Activated CD4-positive, alpha-beta memory T cell treated with anti-CD3 and anti-CD28 coated beads for 36 hours (primary cell): ENCODE data around the gene PUDP. TPM values are rescaled to one million over a fixed set of nuclear protein-coding genes. Genes with fewer than 3 reads are reported as not detected.

ENCODE experiments used
- CTCF ChIA-PET: fragments of 350-600 bp; sonication (Branson Sonifier 250); formaldehyde crosslinking; loops from one replicate; lab custom pipeline; 2021; ENCODE audit warnings: antibody characterized with exemption, inconsistent platforms; lab: Charles Lee
- POLR2A ChIA-PET: fragments of 350-600 bp; sonication (Branson Sonifier 250); formaldehyde crosslinking; loops from one replicate; lab custom pipeline; 2021; ENCODE audit warnings: antibody characterized with exemption; lab: Charles Lee
- DNase-seq: peaks from one replicate; pipeline ENCODE4 v3.0.0-alpha.2; 2020
- H3K27ac Mint-ChIP-seq: one replicate; pipeline ENCODE4 v1.8.0; 2021; ENCODE audit warnings: mixed read lengths
- H3K27me3 Mint-ChIP-seq: one replicate; pipeline ENCODE4 v1.8.0; 2021; ENCODE audit warnings: mixed read lengths
- H3K36me3 Mint-ChIP-seq: one replicate; pipeline ENCODE4 v1.8.0; 2021; ENCODE audit warnings: mixed read lengths
- H3K4me1 Mint-ChIP-seq: one replicate; pipeline ENCODE4 v1.8.0; 2021; ENCODE audit warnings: low read depth, mixed read lengths
- H3K4me3 Mint-ChIP-seq: one replicate; pipeline ENCODE4 v1.8.0; 2021; ENCODE audit warnings: mild to moderate bottlenecking, mixed read lengths
- H3K9me3 Mint-ChIP-seq: one replicate; pipeline ENCODE4 v1.8.0; 2021; ENCODE audit warnings: mixed read lengths
- intact Hi-C: fragments of 100-400 bp; cut with micrococcal nuclease; formaldehyde crosslinking; loops from one replicate; pipeline ENCODE4 v1.15.1; 2023
- total RNA-seq, 2 experiments: library from RNA; stranded (reverse); gene quantifications; one replicate each; pipeline ENCODE4 v1.2.3, GENCODE V29; 2021

Gene PUDP
- total RNA-seq, 2 experiments from 2014 or later: 16.5 to 17.4 TPM

GRCh38 chrX:7146020-7146702 lies 1.8 kb downstream of the PUDP start:
- no peaks in the 10 kb centered on the region for H3K36me3 Mint-ChIP-seq
- no peak overlapping the region for H3K4me3 Mint-ChIP-seq
- no peak overlapping the region for H3K27ac Mint-ChIP-seq
- H3K27me3 Mint-ChIP-seq: no peaks in the 10 kb centered on the region
- POLR2A ChIA-PET: interaction anchor here (1.1 kb wide), 1 partner anchor 86 kb away, joined by 4 read pairs; no protein-coding TSS in a partner anchor
- peaks cover 19% of the 10 kb centered on the region for H3K4me1 Mint-ChIP-seq
- no peak for DNase-seq
- CTCF ChIA-PET: interaction anchor here (0.6 to 0.7 kb wide), 2 partner anchors 25 to 168 kb away, joined by 3 read pairs; no protein-coding TSS in a partner anchor
- no peaks in the 10 kb centered on the region for H3K9me3 Mint-ChIP-seq
- intact Hi-C loops: loop anchor here (10.0 kb wide), 1 partner anchor 91 kb away; no protein-coding TSS in a partner anchor

GRCh38 chrX:7145454-7145853 lies 2.5 kb downstream of the PUDP start:
- H3K4me3 Mint-ChIP-seq: no peak overlapping the region
- H3K9me3 Mint-ChIP-seq: no peaks in the 10 kb centered on the region
- intact Hi-C loops: loop anchor here (10.0 kb wide), 1 partner anchor 91 kb away; no protein-coding TSS in a partner anchor
- no peaks in the 10 kb centered on the region for H3K27me3 Mint-ChIP-seq
- H3K27ac Mint-ChIP-seq: no peak overlapping the region
- CTCF ChIA-PET: no interaction called here
- no peaks in the 10 kb centered on the region for H3K36me3 Mint-ChIP-seq
- POLR2A ChIA-PET: no interaction called here
- peaks cover 21% of the 10 kb centered on the region for H3K4me1 Mint-ChIP-seq
- no peak for DNase-seq

- no peak for DNase-seq
- H3K27ac Mint-ChIP-seq: no peak overlapping the region
- no peaks in the 10 kb centered on the region for H3K27me3 Mint-ChIP-seq
- ChIA-PET CTCF (no interaction called here), POLR2A (no interaction called here)
- no peaks in the 10 kb centered on the region for H3K36me3 Mint-ChIP-seq
- intact Hi-C loops: loop anchor here (10.0 kb wide), 1 partner anchor 89 kb away; no protein-coding TSS in a partner anchor
- no peak overlapping the region for H3K4me3 Mint-ChIP-seq
- H3K4me1 Mint-ChIP-seq: peaks cover 22% of the 10 kb centered on the region
- H3K9me3 Mint-ChIP-seq: no peaks in the 10 kb centered on the region
These were observed 3.9 kb downstream of the PUDP start for GRCh38 chrX:7143941-7144525.

- Mint-ChIP-seq H3K9me3 (no peaks in the 10 kb centered on the region), H3K27me3 (no peaks in the 10 kb centered on the region), H3K4me3 (no peak overlapping the region), H3K36me3 (no peaks in the 10 kb centered on the region), H3K27ac (no peak overlapping the region), H3K4me1 (peaks cover 28% of the 10 kb centered on the region)
- intact Hi-C loops: loop anchor here (10.0 kb wide), 1 partner anchor 88 kb away; no protein-coding TSS in a partner anchor
- POLR2A ChIA-PET: no interaction called here
- CTCF ChIA-PET: no interaction called here
- no peak for DNase-seq
These were observed 4.9 kb downstream of the PUDP start for GRCh38 chrX:7143076-7143475.

GRCh38 chrX:7139202-7140081 lies 8.5 kb downstream of the PUDP start:
- ChIA-PET POLR2A (no interaction called here), CTCF (no interaction called here)
- Mint-ChIP-seq H3K9me3 (no peaks in the 10 kb centered on the region), H3K4me3 (no peak overlapping the region), H3K36me3 (no peaks in the 10 kb centered on the region), H3K27ac (no peak overlapping the region), H3K27me3 (no peaks in the 10 kb centered on the region), H3K4me1 (peaks cover 31% of the 10 kb centered on the region)
- intact Hi-C loops: loop anchor here (10.0 kb wide), 1 partner anchor 85 kb away; no protein-coding TSS in a partner anchor
- DNase-seq: no peak

GRCh38 chrX:7134981-7135380 lies 13.0 kb downstream of the PUDP start:
- POLR2A ChIA-PET: no interaction called here

GRCh38 chrX:7133050-7133440 lies 14.9 kb downstream of the PUDP start:
- peaks cover 22% of the 10 kb centered on the region for H3K4me1 Mint-ChIP-seq
- POLR2A ChIA-PET: no interaction called here
- no peaks in the 10 kb centered on the region for H3K27me3 Mint-ChIP-seq

More at GRCh38 chrX:7134981-7135380, 13.0 kb downstream of the PUDP start:
- peaks cover 29% of the 10 kb centered on the region for H3K4me1 Mint-ChIP-seq
- H3K27ac Mint-ChIP-seq: no peak overlapping the region
- CTCF ChIA-PET: interaction anchor here (0.6 kb wide), 1 partner anchor 1939 kb away, joined by 3 read pairs; no protein-coding TSS in a partner anchor
- no peaks in the 10 kb centered on the region for H3K9me3 Mint-ChIP-seq
- intact Hi-C loops: no loop called here
- H3K27me3 Mint-ChIP-seq: no peaks in the 10 kb centered on the region
- H3K4me3 Mint-ChIP-seq: no peak overlapping the region
- DNase-seq: no peak
- H3K36me3 Mint-ChIP-seq: peaks cover 2% of the 10 kb centered on the region

GRCh38 chrX:7132335-7133049 lies 15.5 kb downstream of the PUDP start:
- no peaks in the 10 kb centered on the region for H3K9me3 Mint-ChIP-seq
- ChIA-PET POLR2A (no interaction called here), CTCF (interaction anchor here (0.9 to 1.3 kb wide), 2 partner anchors 19 to 38 kb away, joined by 3 to 4 read pairs; no protein-coding TSS in a partner anchor)
- peaks cover 2% of the 10 kb centered on the region for H3K36me3 Mint-ChIP-seq
- H3K4me1 Mint-ChIP-seq: peaks cover 19% of the 10 kb centered on the region
- intact Hi-C loops: loop anchor here (1.0 kb wide), 1 partner anchor 39 kb away; no protein-coding TSS in a partner anchor
- H3K27ac Mint-ChIP-seq: no peak overlapping the region
- no peaks in the 10 kb centered on the region for H3K27me3 Mint-ChIP-seq
- H3K4me3 Mint-ChIP-seq: no peak overlapping the region
- peak; percentile 31 for DNase-seq

More at GRCh38 chrX:7133050-7133440, 14.9 kb downstream of the PUDP start:
- DNase-seq: no peak
- intact Hi-C loops: no loop called here
- H3K36me3 Mint-ChIP-seq: peaks cover 2% of the 10 kb centered on the region
- no peak overlapping the region for H3K4me3 Mint-ChIP-seq
- CTCF ChIA-PET: interaction anchor here (0.9 to 1.3 kb wide), 2 partner anchors 18 to 38 kb away, joined by 3 to 4 read pairs; no protein-coding TSS in a partner anchor
- H3K9me3 Mint-ChIP-seq: no peaks in the 10 kb centered on the region
- no peak overlapping the region for H3K27ac Mint-ChIP-seq

GRCh38 chrX:7131621-7132020 lies 16.3 kb downstream of the PUDP start:
- H3K4me3 Mint-ChIP-seq: no peak overlapping the region
- H3K27ac Mint-ChIP-seq: no peak overlapping the region
- H3K36me3 Mint-ChIP-seq: peaks cover 2% of the 10 kb centered on the region
- no peaks in the 10 kb centered on the region for H3K27me3 Mint-ChIP-seq
- POLR2A ChIA-PET: no interaction called here
- peaks cover 19% of the 10 kb centered on the region for H3K4me1 Mint-ChIP-seq
- CTCF ChIA-PET: no interaction called here
- no peak for DNase-seq
- no peaks in the 10 kb centered on the region for H3K9me3 Mint-ChIP-seq
- intact Hi-C loops: loop anchor here (1.0 kb wide), 1 partner anchor 40 kb away; no protein-coding TSS in a partner anchor

- POLR2A ChIA-PET: no interaction called here
- intact Hi-C loops: no loop called here
- no peak overlapping the region for H3K27ac Mint-ChIP-seq
- peaks cover 1% of the 10 kb centered on the region for H3K4me1 Mint-ChIP-seq
- no peak for DNase-seq
- CTCF ChIA-PET: no interaction called here
- H3K36me3 Mint-ChIP-seq: peaks cover 8% of the 10 kb centered on the region
- no peak overlapping the region for H3K4me3 Mint-ChIP-seq
- peaks cover 4% of the 10 kb centered on the region for H3K9me3 Mint-ChIP-seq
- H3K27me3 Mint-ChIP-seq: no peaks in the 10 kb centered on the region
These were observed 20.9 kb downstream of the PUDP start for GRCh38 chrX:7127056-7127455.

- intact Hi-C loops: no loop called here
- Mint-ChIP-seq H3K9me3 (peaks cover 4% of the 10 kb centered on the region), H3K4me3 (no peak overlapping the region), H3K36me3 (peaks cover 6% of the 10 kb centered on the region), H3K27me3 (no peaks in the 10 kb centered on the region), H3K4me1 (peaks cover 10% of the 10 kb centered on the region), H3K27ac (no peak overlapping the region)
- ChIA-PET CTCF (no interaction called here), POLR2A (no interaction called here)
- no peak for DNase-seq
These were observed 27.1 kb downstream of the PUDP start for GRCh38 chrX:7120878-7121219.
